ENCODE results near the gene LRRN2. TPM values are rescaled to one million over a fixed set of nuclear protein-coding genes. Genes with fewer than 3 reads are reported as not detected.

The LRRN2 gene
- total RNA-seq, 1 experiment from 2014 or later = 5.8 TPM

- Mint-ChIP-seq H3K27ac (no peak overlapping the region), H3K9me3 (no peaks in the 10 kb centered on the region; a peak in 1 of 5 replicates), H3K4me3 (no peak overlapping the region), H3K36me3 (ENCODE audit: insufficient read depth in 1 of 3, low read depth in 3 of 3) (no peaks in the 10 kb centered on the region; a peak in 2 of 7 replicates), H3K27me3 (ENCODE audit: low read depth) (peaks cover 3% of the 10 kb centered on the region), H3K4me1 (peaks cover 3 to 11% of the 10 kb centered on the region in 2 experiments)
- Histone ChIP-seq H3K79me2 (ENCODE audit: insufficient read depth, low read length) (no peaks in the 10 kb centered on the region), H3K23ac (ENCODE audit: insufficient read length, low read depth, low read length) (no peak overlapping the region), H3K9ac (ENCODE audit: extremely low read depth, insufficient read length, low read length) (no peak overlapping the region), H2BK12ac (ENCODE audit: insufficient read length, low read depth, low read length) (no peak overlapping the region), H3K4me1 (ENCODE audit: insufficient read depth, low read length) (no peaks in the 10 kb centered on the region), H4K91ac (ENCODE audit: insufficient read length, low read depth, low read length) (no peak overlapping the region), H3T11ph (ENCODE audit: low read length) (no peak overlapping the region), H2BK5ac (ENCODE audit: insufficient read length, low read length) (no peak overlapping the region), H3K23me2 (ENCODE audit: insufficient read length, low read depth, low read length, poor library complexity, severe bottlenecking) (no peaks in the 10 kb centered on the region), H4K20me1 (ENCODE audit: control insufficient read depth, insufficient read depth, insufficient read length) (no peaks in the 10 kb centered on the region), H3K18ac (ENCODE audit: insufficient read length, low read depth, low read length) (no peak overlapping the region), H3K79me1 (ENCODE audit: insufficient read depth, low read depth, low read length, poor library complexity, severe bottlenecking) (no peaks in the 10 kb centered on the region), H3K27me3 (ENCODE audit: insufficient read depth, low read length) (no peaks in the 10 kb centered on the region), H2BK15ac (ENCODE audit: low read depth, low read length) (no peak overlapping the region), H4K8ac (replicated peaks; ENCODE audit: insufficient read length, low read depth, low read length) (no peak overlapping the region), H3K4ac (ENCODE audit: low read depth, low read length) (no peak overlapping the region), H3K56ac (ENCODE audit: insufficient read length, low read depth, low read length) (no peak overlapping the region), H3K27ac (ENCODE audit: insufficient read length, low read depth, low read length) (no peak overlapping the region), H2BK120ac (ENCODE audit: low read depth, low read length, poor library complexity, severe bottlenecking) (no peak overlapping the region), H2BK20ac (ENCODE audit: low read depth, low read length, poor library complexity, severe bottlenecking) (no peak overlapping the region), H3K9me3 (ENCODE audit: control insufficient read depth, low read depth, low read length) (no peaks in the 10 kb centered on the region), H3K14ac (ENCODE audit: insufficient read depth, low read length) (no peak overlapping the region), H4K5ac (ENCODE audit: insufficient read length, low read depth, low read length) (no peak overlapping the region), H3K4me2 (ENCODE audit: insufficient read depth, insufficient read length, low read length) (no peak overlapping the region), H2AFZ (ENCODE audit: low read length) (no peak overlapping the region), H2AK5ac (ENCODE audit: insufficient read length, low read length) (no peak overlapping the region)
- no peak for DNase-seq
- WGBS (ENCODE audit: extremely low coverage, insufficient read length, low lambda C conversion rate) = no CpG with 5 or more reads among the region's 2 CpGs
- TF ChIP-seq CTCF (conservative IDR thresholded peaks at IDR 0.05) = no peak; the same call in 2 of the 3 replicates
Observed at GRCh38 chr1:204640578-204640977, 45.0 kb downstream of the LRRN2 start.
